ENCODE results near the gene EPM2A.

- TF ChIP-seq CTCF (IDR thresholded peaks at IDR 0.05; ENCODE audit: low read depth, low read length) (no peak), POLR2A (IDR thresholded peaks at IDR 0.05; ENCODE audit: extremely low read depth, insufficient read length) (no peak), MYC (IDR thresholded peaks at IDR 0.05; ENCODE audit: low read depth, low read length) (no peak)
Observed at GRCh38 chr6:145601397-145601796, 133.9 kb downstream of the EPM2A start.
